Muscle of back (tissue), 11 donors: ENCODE measurements around the gene TM2D1. TPM values are rescaled to one million over a fixed set of nuclear protein-coding genes. Genes with fewer than 3 reads are reported as not detected.

ENCODE experiments used
- DNase-seq, 3 donors: peaks; one replicate each; pipeline versions ENCODE4 v3.0.0 to v3.0.0-alpha.2; 2013
- polyA plus RNA-seq, 10 donors: library from polyadenylated mRNA; unstranded; fragments of 120-200 nt; gene quantifications; one replicate each; pipeline ENCODE4 v1.2.1, GENCODE V29; 2013; ENCODE audit not compliant: insufficient read length in 10 of 10

TM2D1 gene
- polyA plus RNA-seq, 10 donors: 51.7 to 65.5 (median 56.3) TPM

DNA sequence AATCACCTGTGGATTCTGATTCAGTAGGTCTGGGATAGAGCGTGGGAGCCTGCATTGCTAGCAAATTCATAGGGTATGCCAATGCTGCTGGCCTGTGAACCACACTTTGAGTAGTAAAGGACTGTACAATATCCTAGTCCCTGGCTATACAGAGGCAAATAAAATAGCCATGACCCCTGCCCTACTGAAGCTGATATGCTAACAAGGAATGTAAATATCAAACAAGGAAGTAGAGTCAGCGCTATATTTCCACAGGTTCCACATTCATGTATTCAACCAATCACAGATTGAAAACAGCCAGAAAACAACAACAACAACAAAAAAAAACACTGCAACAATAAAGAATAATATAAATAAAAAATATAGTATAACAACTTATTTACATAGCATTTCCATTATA is 77.8 kb downstream of the TM2D1 start:
- DNase-seq: no peak

DNA sequence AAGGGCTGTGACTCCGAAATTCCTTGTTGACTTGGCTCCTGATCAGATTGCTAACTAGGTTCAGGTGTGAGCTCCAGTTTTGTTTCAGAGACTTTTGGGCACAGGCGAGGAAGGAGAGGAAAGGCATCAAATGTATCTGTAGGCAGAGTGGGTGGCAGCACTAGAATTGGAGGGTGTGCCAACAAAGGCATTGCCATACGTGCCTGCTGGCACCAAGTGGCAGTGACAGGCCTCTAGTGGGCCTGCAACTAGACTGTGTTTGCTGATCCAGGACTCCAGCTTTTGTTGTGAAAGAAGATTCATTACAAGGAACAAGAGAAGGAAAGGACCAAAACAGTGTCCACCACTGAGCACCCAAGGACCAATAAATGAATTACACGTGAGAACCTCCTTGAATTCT is 79.5 kb downstream of the TM2D1 start:
- no peak for DNase-seq

- DNase-seq: no peak
Measured at GRCh38 chr1:61644303-61644702, 80.6 kb downstream of the TM2D1 start.

- no peak for DNase-seq
Measured at GRCh38 chr1:61642475-61643232, 82.3 kb downstream of the TM2D1 start.

GRCh38 chr1:61641578-61642336 is 83.2 kb downstream of the TM2D1 start:
- DNase-seq: peak; percentile 58 to 94 (median 90)

DNA sequence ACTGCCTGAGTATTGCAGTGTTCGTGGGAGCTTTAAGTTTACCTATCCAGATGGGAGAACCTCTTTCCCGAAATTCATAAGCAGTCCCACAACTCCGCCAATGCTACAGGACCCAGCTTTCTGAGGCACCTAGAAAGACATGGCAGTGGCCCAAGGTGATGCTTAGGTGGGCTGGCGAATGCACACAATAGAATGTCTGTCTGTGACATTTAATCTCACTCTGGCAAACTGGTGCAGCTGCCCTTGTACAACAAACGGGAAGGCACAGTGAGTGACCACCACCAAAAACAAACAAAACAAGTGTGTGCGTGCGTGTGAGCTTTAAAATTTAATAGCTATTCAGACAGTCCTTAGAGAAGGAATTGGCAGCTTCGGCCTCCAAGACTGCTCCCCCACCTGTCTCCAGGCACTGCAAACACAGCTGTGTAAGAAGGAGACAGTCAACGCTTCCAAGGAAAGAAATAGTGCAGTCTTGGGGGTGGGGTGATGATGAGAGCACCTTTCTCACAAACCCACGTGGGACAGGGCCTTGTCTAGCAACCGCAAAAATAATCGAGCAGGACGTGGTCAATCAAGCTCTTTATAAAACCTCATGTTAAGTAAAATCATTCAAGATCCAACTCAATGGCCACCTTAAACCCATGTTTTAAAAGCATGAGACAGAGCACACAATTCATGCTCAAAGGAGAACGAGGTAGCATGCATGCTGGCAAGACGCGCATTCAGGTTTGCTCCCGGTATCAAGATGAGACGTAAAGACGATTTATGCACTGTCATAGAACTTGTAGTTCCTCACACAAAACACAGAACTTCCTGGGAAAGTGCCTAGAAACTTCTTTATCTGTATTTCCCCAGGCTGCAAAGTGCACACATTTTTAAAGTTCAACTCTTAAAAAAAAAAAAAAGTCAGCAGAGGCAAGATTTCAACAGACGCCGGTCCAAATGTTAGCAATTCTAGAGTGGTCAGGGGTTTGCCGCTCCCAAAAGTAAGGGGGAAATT is 84.1 kb downstream of the TM2D1 start:
- peak; percentile 70 to 93 (median 83) for DNase-seq

GRCh38 chr1:61639608-61640336 is 85.2 kb downstream of the TM2D1 start:
- peak in 2 of 3 donors; percentile 61 to 77 for DNase-seq

GRCh38 chr1:61638911-61639605 is 85.9 kb downstream of the TM2D1 start:
- peak in 1 of 3 donors; percentile 55 for DNase-seq

DNA sequence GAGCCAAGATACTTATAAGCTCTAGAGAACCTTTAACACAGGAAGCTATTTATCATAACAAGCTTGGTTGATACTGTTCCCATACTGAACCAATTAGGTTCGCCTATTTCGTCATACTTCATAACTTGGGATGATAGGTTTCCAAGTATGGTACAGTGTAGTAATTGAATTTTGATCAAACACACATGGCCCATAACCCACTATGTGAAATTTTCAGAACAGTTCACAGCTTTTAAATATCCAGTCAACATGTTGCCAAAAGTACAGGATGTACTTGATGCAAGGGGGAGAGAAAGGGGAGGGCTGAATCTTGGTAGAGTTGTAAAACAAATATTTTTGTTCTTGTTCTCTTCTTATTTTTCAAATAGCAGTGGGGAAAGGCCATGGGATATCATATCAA is 86.6 kb downstream of the TM2D1 start:
- peak; percentile 87 to 95 (median 88) for DNase-seq

GRCh38 chr1:61637470-61637869 is 87.5 kb downstream of the TM2D1 start:
- DNase-seq: no peak

- DNase-seq: no peak
Measured at GRCh38 chr1:61636814-61637213, 88.1 kb downstream of the TM2D1 start.

DNA sequence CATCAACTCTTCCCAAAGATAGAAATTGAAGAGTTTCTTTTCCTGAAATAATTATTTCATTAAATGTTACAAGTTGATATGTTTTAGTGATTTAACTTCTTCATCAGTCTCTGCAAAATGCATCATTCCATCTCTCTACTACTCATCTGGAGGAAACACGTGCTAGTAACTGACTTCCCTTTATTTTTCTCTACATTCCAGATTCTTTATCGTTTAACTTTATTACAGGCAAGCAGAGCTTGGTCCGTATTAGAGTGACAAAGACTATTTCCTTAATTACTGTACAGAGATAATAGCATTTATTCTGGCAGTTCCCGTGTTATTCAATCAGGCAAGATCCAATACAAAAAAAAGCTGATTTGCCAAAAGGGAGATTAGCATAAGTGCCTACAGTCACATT is 88.6 kb downstream of the TM2D1 start:
- DNase-seq: no peak

DNA sequence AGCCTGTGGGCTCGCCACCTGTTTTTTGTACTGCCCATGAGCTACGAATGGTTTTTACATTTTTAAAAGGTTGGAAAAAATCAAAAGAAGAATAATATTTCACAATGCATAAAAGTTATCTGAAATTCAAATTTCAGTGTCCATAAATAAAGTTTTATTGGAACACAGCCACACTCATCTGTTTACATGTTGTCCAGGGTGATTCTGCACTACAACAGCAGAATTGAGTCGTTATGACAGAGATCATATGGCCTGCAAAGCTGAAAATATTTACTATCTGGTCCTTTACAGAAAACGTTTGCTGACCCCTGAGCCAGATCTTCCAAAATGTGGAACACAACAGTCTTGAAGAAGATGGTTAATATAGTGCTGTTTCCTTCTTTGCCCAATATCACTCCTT is 89.4 kb downstream of the TM2D1 start:
- peak in 1 of 3 donors; percentile 45 for DNase-seq

GRCh38 chr1:61631436-61631835 is 93.5 kb downstream of the TM2D1 start:
- DNase-seq: no peak

Other genes starting within 250 kb of the TM2D1 start
- 1 to 10 TPM; 1.9 to 4.7 (median 3.7) TPM for gene PATJ, start 17.3 kb upstream of the TM2D1 start, polyA plus RNA-seq